Measurements from ENCODE around the gene CMSS1.
"Not testable (repeated sequence)": the region's sequence is repeated elsewhere in the genome, so short reads cannot be mapped to it uniquely, and the experiment has no call there.

The CMSS1 gene

GRCh38 chr3:99818818-99819217 is 1.2 kb downstream of the CMSS1 start:
- no peak for DNase-seq (ENCODE audit: low read depth in 3 of 3)

GRCh38 chr3:99823723-99824711 is 6.4 kb downstream of the CMSS1 start:
- no peak for DNase-seq (ENCODE audit: low read depth in 3 of 3)

GRCh38 chr3:99825004-99825640 is 7.5 kb downstream of the CMSS1 start:
- no peak for DNase-seq (ENCODE audit: low read depth in 3 of 3)

GRCh38 chr3:99829844-99830243 is 12.2 kb downstream of the CMSS1 start:
- no peak for DNase-seq (ENCODE audit: low read depth in 3 of 3)

GRCh38 chr3:99833617-99834205 is 16.0 kb downstream of the CMSS1 start:
- DNase-seq (ENCODE audit: low read depth in 3 of 3) = no peak

- no peak for DNase-seq (ENCODE audit: low read depth in 3 of 3)
Observed at GRCh38 chr3:99834211-99834957, 16.7 kb downstream of the CMSS1 start.

GRCh38 chr3:99836681-99837080 is 19.0 kb downstream of the CMSS1 start:
- DNase-seq (ENCODE audit: low read depth in 3 of 3) = no peak

GRCh38 chr3:99837715-99838114 is 20.1 kb downstream of the CMSS1 start:
- no peak for DNase-seq (ENCODE audit: low read depth in 3 of 3)

GRCh38 chr3:99838755-99839154 is 21.1 kb downstream of the CMSS1 start:
- DNase-seq (ENCODE audit: low read depth in 3 of 3) = no peak

- no peak for DNase-seq (ENCODE audit: low read depth in 3 of 3)
Observed at GRCh38 chr3:99839613-99840012, 22.0 kb downstream of the CMSS1 start.

GRCh38 chr3:99841949-99842348 is 24.3 kb downstream of the CMSS1 start:
- DNase-seq (ENCODE audit: low read depth in 3 of 3) = not testable (repeated sequence)

GRCh38 chr3:99842826-99843589 is 25.3 kb downstream of the CMSS1 start:
- no peak for DNase-seq (ENCODE audit: low read depth in 3 of 3)

GRCh38 chr3:99843590-99844258 is 26.1 kb downstream of the CMSS1 start:
- DNase-seq (ENCODE audit: low read depth in 3 of 3) = no peak

- no peak for DNase-seq (ENCODE audit: low read depth in 3 of 3)
Observed at GRCh38 chr3:99845331-99845730, 27.7 kb downstream of the CMSS1 start.

GRCh38 chr3:99845999-99846398 is 28.3 kb downstream of the CMSS1 start:
- no peak for DNase-seq (ENCODE audit: low read depth in 3 of 3)

- DNase-seq (ENCODE audit: low read depth in 3 of 3) = no peak
Observed at GRCh38 chr3:99846477-99847160, 29.0 kb downstream of the CMSS1 start.

- no peak for DNase-seq (ENCODE audit: low read depth in 3 of 3)
Observed at GRCh38 chr3:99848433-99848832, 30.8 kb downstream of the CMSS1 start.

- no peak for DNase-seq (ENCODE audit: low read depth in 3 of 3)
Observed at GRCh38 chr3:99850608-99851007, 32.9 kb downstream of the CMSS1 start.

- no peak for DNase-seq (ENCODE audit: low read depth in 3 of 3)
Observed at GRCh38 chr3:99851955-99852354, 34.3 kb downstream of the CMSS1 start.

GRCh38 chr3:99852851-99853250 is 35.2 kb downstream of the CMSS1 start:
- no peak for DNase-seq (ENCODE audit: low read depth in 3 of 3)

All from stimulated activated CD4-positive, alpha-beta T cell treated with anti-CD3 and anti-CD28 coated beads, TNF-alpha, amount 100 ng/mL, for 4 hours (primary cell).